Fibroblast of mammary gland (primary cell): ENCODE results near the gene PTPRO.
"Not testable (repeated sequence)": the region's sequence is repeated elsewhere in the genome, so short reads cannot be mapped to it uniquely, and the experiment has no call there.

Experiments
- DNase-seq: peaks from one replicate; pipeline ENCODE4 v3.0.0-alpha.2; 2010; ENCODE audit warnings: low read depth
- H3K4me3 ChIP-seq: 2 replicates; pipeline ENCODE4 v1.5.1; 2011; ENCODE audit warnings: low read depth, mild to moderate bottlenecking, low read length, moderate library complexity; ENCODE audit not compliant: control insufficient read depth
- CTCF ChIP-seq: conservative IDR thresholded peaks from 2 replicates; pipeline ENCODE4 v1.5.1; 2011; ENCODE audit warnings: low read depth, low read length, inconsistent platforms; ENCODE audit not compliant: control insufficient read depth, insufficient read depth

The PTPRO gene

GRCh38 chr12:15605881-15606590 lies 283.7 kb downstream of the PTPRO start:
- no peak for TF ChIP-seq CTCF
- no peak for DNase-seq
- H3K4me3 ChIP-seq, result no peak overlapping the region

GRCh38 chr12:15608406-15608805 lies 286.1 kb downstream of the PTPRO start:
- no peak for DNase-seq
- no peak for TF ChIP-seq CTCF
- H3K4me3 ChIP-seq, result no peak overlapping the region

GRCh38 chr12:15608941-15609340 lies 286.6 kb downstream of the PTPRO start:
- no peak overlapping the region for H3K4me3 ChIP-seq
- DNase-seq, result no peak
- TF ChIP-seq CTCF, result no peak

- H3K4me3 ChIP-seq, result no peak overlapping the region
- no peak for TF ChIP-seq CTCF
- DNase-seq, result peak; percentile 54
These were observed 291.7 kb downstream of the PTPRO start for GRCh38 chr12:15613981-15614380.

GRCh38 chr12:15616495-15616894 lies 294.2 kb downstream of the PTPRO start:
- DNase-seq, H3K4me3 ChIP-seq: not testable (repeated sequence)

- H3K4me3 ChIP-seq, result no peak overlapping the region
- no peak for TF ChIP-seq CTCF
- DNase-seq, result no peak
These were observed 298.6 kb downstream of the PTPRO start for GRCh38 chr12:15620741-15621539.

- no peak overlapping the region for H3K4me3 ChIP-seq
- DNase-seq, result no peak
- no peak for TF ChIP-seq CTCF
These were observed 302.8 kb downstream of the PTPRO start for GRCh38 chr12:15625075-15625474.
